ENCODE results near the gene CLPTM1L.
"Not testable (repeated sequence)": the region's sequence is repeated elsewhere in the genome, so short reads cannot be mapped to it uniquely, and the experiment has no call there.

CLPTM1L gene

DNA sequence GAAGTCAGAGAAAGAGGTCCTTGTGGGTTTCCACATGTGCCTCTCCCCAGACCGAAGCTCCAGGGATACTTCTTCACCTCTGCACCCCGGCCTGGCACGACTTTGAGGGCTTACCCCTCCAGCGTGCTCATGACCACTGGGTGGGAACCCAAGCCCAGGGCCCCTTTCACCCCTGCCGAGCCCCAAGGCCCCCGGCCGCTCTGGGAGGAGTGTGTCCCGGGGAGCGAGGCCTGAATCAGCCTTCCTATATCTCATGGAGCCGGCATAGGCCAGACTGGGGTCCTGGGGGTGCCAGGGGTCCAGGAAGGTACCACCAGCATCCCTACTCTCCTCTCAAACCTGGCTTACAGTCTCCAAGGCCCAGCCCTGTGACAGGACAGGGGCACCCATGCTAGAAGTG lies 67.1 kb downstream of the CLPTM1L start:
- Histone ChIP-seq H2AFZ (ENCODE audit: low read depth, low read length) (no peak overlapping the region), H3K27ac (ENCODE audit: low read length, poor library complexity, severe bottlenecking) (no peak overlapping the region), H3K14ac (ENCODE audit: low read length in 2 of 2) (no peak overlapping the region), H2BK15ac (ENCODE audit: low read depth, poor library complexity, severe bottlenecking) (no peak overlapping the region), H4K91ac (ENCODE audit: low read length) (no peak overlapping the region), H3K4ac (ENCODE audit: low read depth in 1 of 2, low read length in 2 of 2) (no peak overlapping the region), H3K4me1 (ENCODE audit: control insufficient read depth, insufficient read depth, low read depth, low read length) (no peaks in the 10 kb centered on the region), H3K9ac (ENCODE audit: low read length) (no peak overlapping the region), H2BK5ac (ENCODE audit: low read depth, low read length, poor library complexity, severe bottlenecking) (no peak overlapping the region), H3K9me3 (ENCODE audit: control insufficient read depth, low read length) (peaks cover 4% of the 10 kb centered on the region), H4K8ac (ENCODE audit: low read length) (no peak overlapping the region), H3K4me3 (ENCODE audit: insufficient read depth in 1 of 2, low read depth in 1 of 2, low read length in 2 of 2) (no peak overlapping the region), H3K18ac (ENCODE audit: low read depth in 1 of 2, low read length in 2 of 2) (no peak overlapping the region), H3K4me2 (ENCODE audit: low read length, poor library complexity, severe bottlenecking) (no peak overlapping the region), H3K27me3 (ENCODE audit: control insufficient read depth in 1 of 2, insufficient read depth in 1 of 2, low read length in 2 of 2) (no peaks in the 10 kb centered on the region), H3K79me1 (replicated peaks; ENCODE audit: low read length, poor library complexity, severe bottlenecking) (no peaks in the 10 kb centered on the region), H2BK120ac (ENCODE audit: low read depth, low read length) (no peak overlapping the region), H2BK12ac (ENCODE audit: low read length in 2 of 2) (no peak overlapping the region), H3K23ac (ENCODE audit: low read length in 2 of 2) (no peak overlapping the region), H3K36me3 (ENCODE audit: control insufficient read depth in 1 of 2, insufficient read depth in 2 of 2, low read depth in 1 of 2, low read length in 2 of 2) (no peaks in the 10 kb centered on the region), H2AK5ac (ENCODE audit: low read length, severe bottlenecking) (no peak overlapping the region)
- no peak for DNase-seq
- 82% methylated on average over 10 of the region's 10 CpGs for WGBS

DNA sequence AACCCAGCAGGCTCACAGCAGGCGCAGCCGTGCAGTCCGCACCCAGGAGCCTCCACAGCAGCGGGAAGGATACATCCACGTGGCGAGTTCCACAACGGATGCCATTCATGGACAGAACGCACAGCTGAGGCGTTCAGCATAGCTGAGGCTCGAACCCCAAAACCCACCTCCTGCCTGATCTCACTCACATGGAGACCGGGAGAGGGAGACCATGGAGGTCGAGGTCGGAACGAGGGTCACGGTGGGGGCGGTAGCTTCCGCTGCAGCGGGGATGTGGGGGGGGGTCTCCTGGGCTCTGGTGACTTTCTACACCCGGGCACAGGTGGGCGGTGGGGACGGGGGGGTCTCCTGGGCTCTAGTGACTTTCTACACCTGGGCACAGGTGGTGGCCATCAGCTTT lies 67.6 kb downstream of the CLPTM1L start:
- Histone ChIP-seq H4K91ac (ENCODE audit: low read length) (no peak overlapping the region), H3K23ac (ENCODE audit: low read length in 2 of 2) (no peak overlapping the region), H3K4ac (ENCODE audit: low read depth in 1 of 2, low read length in 2 of 2) (no peak overlapping the region), H3K18ac (ENCODE audit: low read depth in 1 of 2, low read length in 2 of 2) (no peak overlapping the region), H3K4me2 (ENCODE audit: low read length, poor library complexity, severe bottlenecking) (no peak overlapping the region), H2AK5ac (ENCODE audit: low read length, severe bottlenecking) (no peak overlapping the region), H3K4me1 (ENCODE audit: control insufficient read depth, insufficient read depth, low read depth, low read length) (no peaks in the 10 kb centered on the region), H2BK15ac (ENCODE audit: low read depth, poor library complexity, severe bottlenecking) (no peak overlapping the region), H3K79me1 (replicated peaks; ENCODE audit: low read length, poor library complexity, severe bottlenecking) (no peaks in the 10 kb centered on the region), H2BK5ac (ENCODE audit: low read depth, low read length, poor library complexity, severe bottlenecking) (no peak overlapping the region), H3K9ac (ENCODE audit: low read length) (no peak overlapping the region), H3K27ac (ENCODE audit: low read length, poor library complexity, severe bottlenecking) (no peak overlapping the region), H3K36me3 (ENCODE audit: control insufficient read depth in 1 of 2, insufficient read depth in 2 of 2, low read depth in 1 of 2, low read length in 2 of 2) (no peaks in the 10 kb centered on the region), H2AFZ (ENCODE audit: low read depth, low read length) (no peak overlapping the region), H2BK120ac (ENCODE audit: low read depth, low read length) (no peak overlapping the region), H4K8ac (ENCODE audit: low read length) (no peak overlapping the region), H3K4me3 (ENCODE audit: insufficient read depth in 1 of 2, low read depth in 1 of 2, low read length in 2 of 2) (no peak overlapping the region), H3K9me3 (ENCODE audit: control insufficient read depth, low read length) (peaks cover 4% of the 10 kb centered on the region), H2BK12ac (ENCODE audit: low read length in 2 of 2) (no peak overlapping the region), H3K14ac (ENCODE audit: low read length in 2 of 2) (no peak overlapping the region), H3K27me3 (ENCODE audit: control insufficient read depth in 1 of 2, insufficient read depth in 1 of 2, low read length in 2 of 2) (no peaks in the 10 kb centered on the region)
- DNase-seq = no peak
- 92% methylated on average over 20 of the region's 21 CpGs for WGBS

DNA sequence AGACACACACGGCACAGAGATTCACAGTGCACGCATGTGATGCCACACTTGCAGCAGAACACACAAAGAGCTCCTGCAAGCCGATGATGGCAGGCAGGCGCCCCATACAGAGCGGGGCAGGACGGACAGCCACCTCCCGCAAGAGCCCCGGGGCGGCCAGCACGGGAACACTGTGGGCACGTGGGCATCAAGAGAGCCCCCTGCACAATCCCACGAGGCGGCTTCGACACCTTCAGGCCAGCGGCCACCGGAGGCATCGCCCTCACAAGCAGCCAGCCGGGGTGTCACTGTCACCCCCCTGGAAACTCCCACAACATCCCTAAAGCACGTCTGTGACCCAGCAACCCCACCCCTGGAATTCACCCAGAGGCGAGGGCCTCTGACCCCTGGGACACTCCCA lies 68.0 kb downstream of the CLPTM1L start:
- H3K4me1 ChIP-seq (ENCODE audit: control insufficient read depth, insufficient read depth, low read depth, low read length) = no peaks in the 10 kb centered on the region
- no peak overlapping the region for H3K23ac ChIP-seq (ENCODE audit: low read length in 2 of 2)
- no peak overlapping the region for H2AFZ ChIP-seq (ENCODE audit: low read depth, low read length)
- H2BK5ac ChIP-seq (ENCODE audit: low read depth, low read length, poor library complexity, severe bottlenecking) = no peak overlapping the region
- no peak overlapping the region for H4K8ac ChIP-seq (ENCODE audit: low read length)
- WGBS = 86% methylated on average over 20 of the region's 20 CpGs
- H2BK12ac ChIP-seq (ENCODE audit: low read length in 2 of 2) = no peak overlapping the region
- H2BK120ac ChIP-seq (ENCODE audit: low read depth, low read length) = no peak overlapping the region
- H2AK5ac ChIP-seq (ENCODE audit: low read length, severe bottlenecking) = no peak overlapping the region
- H3K4me3 ChIP-seq (ENCODE audit: insufficient read depth in 1 of 2, low read depth in 1 of 2, low read length in 2 of 2) = no peak overlapping the region
- peaks cover 4% of the 10 kb centered on the region for H3K9me3 ChIP-seq (ENCODE audit: control insufficient read depth, low read length)
- no peak for DNase-seq
- no peaks in the 10 kb centered on the region for H3K27me3 ChIP-seq (ENCODE audit: control insufficient read depth in 1 of 2, insufficient read depth in 1 of 2, low read length in 2 of 2)
- no peak overlapping the region for H2BK15ac ChIP-seq (ENCODE audit: low read depth, poor library complexity, severe bottlenecking)
- no peak overlapping the region for H3K18ac ChIP-seq (ENCODE audit: low read depth in 1 of 2, low read length in 2 of 2)
- no peaks in the 10 kb centered on the region for H3K79me1 ChIP-seq (replicated peaks; ENCODE audit: low read length, poor library complexity, severe bottlenecking)
- H3K4ac ChIP-seq (ENCODE audit: low read depth in 1 of 2, low read length in 2 of 2) = no peak overlapping the region
- no peaks in the 10 kb centered on the region for H3K36me3 ChIP-seq (ENCODE audit: control insufficient read depth in 1 of 2, insufficient read depth in 2 of 2, low read depth in 1 of 2, low read length in 2 of 2)
- no peak overlapping the region for H3K4me2 ChIP-seq (ENCODE audit: low read length, poor library complexity, severe bottlenecking)
- H3K14ac ChIP-seq (ENCODE audit: low read length in 2 of 2) = no peak overlapping the region
- no peak overlapping the region for H3K27ac ChIP-seq (ENCODE audit: low read length, poor library complexity, severe bottlenecking)
- no peak overlapping the region for H3K9ac ChIP-seq (ENCODE audit: low read length)
- no peak overlapping the region for H4K91ac ChIP-seq (ENCODE audit: low read length)

DNA sequence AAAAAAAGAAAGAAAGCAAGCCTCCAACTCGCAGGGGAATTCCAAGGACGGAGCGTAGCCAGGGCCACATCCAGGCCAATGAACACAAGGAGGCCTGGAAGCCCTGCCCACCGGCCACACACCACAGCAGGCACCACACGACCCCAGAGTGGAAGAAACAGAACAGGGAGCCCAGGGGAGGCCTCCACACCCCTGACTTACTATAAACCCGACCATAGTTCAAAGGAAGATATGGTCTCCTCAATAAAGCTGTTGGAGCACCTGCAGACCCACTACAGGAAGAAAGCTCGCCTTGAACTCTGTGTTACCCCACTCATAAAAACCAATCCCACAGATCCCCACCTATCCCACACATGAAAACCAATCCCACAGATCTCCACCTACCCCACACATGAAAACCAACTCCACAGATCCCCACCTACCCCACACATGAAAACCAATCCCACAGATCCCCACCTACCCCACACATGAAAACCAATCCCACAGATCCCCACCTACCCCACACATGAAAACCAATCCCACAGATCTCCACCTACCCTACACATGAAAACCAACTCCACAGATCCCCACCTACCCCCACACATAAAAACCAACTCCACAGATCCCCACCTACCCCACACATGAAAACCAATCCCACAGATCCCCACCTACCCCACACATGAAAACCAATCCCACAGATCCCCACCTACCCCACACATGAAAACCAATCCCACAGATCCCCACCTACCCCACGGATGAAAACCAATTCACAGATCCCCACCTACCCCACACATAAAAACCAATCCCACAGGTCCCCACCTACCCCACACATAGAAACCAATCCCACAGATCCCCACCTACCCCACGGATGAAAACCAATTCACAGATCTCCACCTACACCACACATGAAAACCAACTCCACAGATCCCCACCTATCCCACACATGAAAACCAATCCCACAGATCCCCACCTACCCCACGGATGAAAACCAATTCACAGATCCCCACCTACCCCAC lies 69.2 kb downstream of the CLPTM1L start:
- H3K27me3 ChIP-seq (ENCODE audit: control insufficient read depth in 1 of 2, insufficient read depth in 1 of 2, low read length in 2 of 2); H2BK12ac ChIP-seq (ENCODE audit: low read length in 2 of 2); H3K79me1 ChIP-seq (replicated peaks; ENCODE audit: low read length, poor library complexity, severe bottlenecking); H3K4me2 ChIP-seq (ENCODE audit: low read length, poor library complexity, severe bottlenecking); H3K9me3 ChIP-seq (ENCODE audit: control insufficient read depth, low read length); H3K18ac ChIP-seq (ENCODE audit: low read depth in 1 of 2, low read length in 2 of 2); H2BK5ac ChIP-seq (ENCODE audit: low read depth, low read length, poor library complexity, severe bottlenecking); H2AFZ ChIP-seq (ENCODE audit: low read depth, low read length); H3K9ac ChIP-seq (ENCODE audit: low read length); H4K8ac ChIP-seq (ENCODE audit: low read length); DNase-seq; H4K91ac ChIP-seq (ENCODE audit: low read length); H3K23ac ChIP-seq (ENCODE audit: low read length in 2 of 2); H3K4me3 ChIP-seq (ENCODE audit: insufficient read depth in 1 of 2, low read depth in 1 of 2, low read length in 2 of 2); H2BK120ac ChIP-seq (ENCODE audit: low read depth, low read length); H3K14ac ChIP-seq (ENCODE audit: low read length in 2 of 2); H3K36me3 ChIP-seq (ENCODE audit: control insufficient read depth in 1 of 2, insufficient read depth in 2 of 2, low read depth in 1 of 2, low read length in 2 of 2); H2AK5ac ChIP-seq (ENCODE audit: low read length, severe bottlenecking); H3K4ac ChIP-seq (ENCODE audit: low read depth in 1 of 2, low read length in 2 of 2); H3K4me1 ChIP-seq (ENCODE audit: control insufficient read depth, insufficient read depth, low read depth, low read length); H3K27ac ChIP-seq (ENCODE audit: low read length, poor library complexity, severe bottlenecking); H2BK15ac ChIP-seq (ENCODE audit: low read depth, poor library complexity, severe bottlenecking): not testable (repeated sequence)
- 76% methylated on average over 10 of the region's 10 CpGs for WGBS

All from mesenchymal stem cell (in vitro differentiated cells and primary cell).